HG02840 (cell line): ENCODE results near the gene MORF4L2.
A peak's percentile ranks its signal among the peaks of the same experiment; 100 is the strongest.

Source experiments
- ATAC-seq: cut with Tn5 transposase; IDR thresholded peaks from one replicate; pipeline ENCODE4 v1.9.1; 2021; ENCODE audit warnings: mild to moderate bottlenecking, moderate library complexity, moderate number of reproducible peaks; ENCODE audit not compliant: unreplicated experiment, low FRiP score

The MORF4L2 gene

DNA sequence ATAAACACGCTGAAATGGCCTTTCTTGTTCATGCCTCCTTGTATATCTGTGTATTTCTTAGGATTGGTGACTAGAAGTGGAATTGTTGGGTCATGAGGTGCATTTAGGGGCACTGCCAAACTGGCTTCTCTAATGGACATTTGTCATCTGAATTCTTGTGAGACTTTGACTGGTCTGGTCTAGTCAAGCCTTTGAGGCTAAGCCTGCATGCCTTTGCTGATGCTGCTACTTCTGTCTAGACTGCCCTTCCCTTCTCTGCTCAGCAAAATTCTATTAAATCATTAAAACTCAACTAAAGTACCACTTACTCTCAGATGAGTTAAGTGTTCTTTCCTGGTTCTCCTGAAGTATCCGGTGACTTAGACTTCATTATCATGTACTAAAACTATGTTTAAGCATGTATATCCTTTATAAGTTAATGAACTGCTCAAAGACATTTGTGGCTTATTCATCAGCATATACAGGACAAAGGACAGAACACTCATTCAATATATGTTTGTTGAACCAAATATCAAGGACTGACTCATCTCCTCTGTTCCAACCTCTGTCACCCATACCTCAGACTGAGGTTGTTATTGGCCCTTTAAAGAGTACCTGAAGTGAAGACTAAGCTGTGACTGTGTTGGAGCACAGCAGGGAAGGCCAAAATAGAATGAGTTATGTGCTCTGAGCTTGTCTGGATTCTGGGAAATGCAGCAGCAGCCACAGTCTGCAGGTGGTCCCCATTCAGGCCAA, 48.7 kb downstream of the MORF4L2 start:
- ATAC-seq: no peak

DNA sequence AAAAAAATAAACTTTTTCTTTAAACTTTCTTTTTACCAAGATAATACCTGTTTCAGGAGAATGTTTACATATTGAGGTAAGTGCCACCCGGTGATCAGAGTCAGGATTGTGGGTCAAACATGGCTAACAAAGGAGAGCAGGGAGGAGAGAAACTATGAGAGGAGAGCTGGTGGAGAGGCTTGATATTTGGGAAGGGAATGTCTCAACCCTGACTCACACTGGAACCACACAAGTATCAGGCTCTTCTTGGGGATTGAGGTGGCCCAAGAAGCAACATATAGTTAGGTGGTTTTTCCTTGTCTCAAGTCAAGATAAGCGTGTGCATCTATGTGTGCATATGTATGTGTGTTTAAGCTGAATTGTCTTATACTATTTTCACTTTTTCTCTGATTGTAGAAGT, 51.1 kb downstream of the MORF4L2 start:
- no peak for ATAC-seq

DNA sequence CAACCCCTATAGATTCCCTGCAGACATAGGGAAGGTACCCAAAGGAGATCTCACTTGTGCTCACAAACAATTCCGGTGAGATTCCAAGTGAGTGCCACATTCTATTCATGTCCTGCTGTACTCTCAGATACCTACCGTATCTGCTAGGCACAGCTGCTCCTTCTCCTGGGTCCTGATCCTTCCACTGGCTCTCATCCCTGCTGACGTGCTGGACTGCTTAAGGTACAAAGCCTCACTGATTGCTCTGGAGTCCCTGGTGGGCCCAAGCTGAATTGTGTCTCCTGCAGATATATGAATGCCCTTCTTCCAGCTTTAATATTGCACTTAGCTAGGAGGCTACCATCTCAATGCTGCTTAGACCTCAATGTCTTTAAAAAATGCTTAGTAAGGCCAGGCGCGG, 55.4 kb downstream of the MORF4L2 start:
- no peak for ATAC-seq

DNA sequence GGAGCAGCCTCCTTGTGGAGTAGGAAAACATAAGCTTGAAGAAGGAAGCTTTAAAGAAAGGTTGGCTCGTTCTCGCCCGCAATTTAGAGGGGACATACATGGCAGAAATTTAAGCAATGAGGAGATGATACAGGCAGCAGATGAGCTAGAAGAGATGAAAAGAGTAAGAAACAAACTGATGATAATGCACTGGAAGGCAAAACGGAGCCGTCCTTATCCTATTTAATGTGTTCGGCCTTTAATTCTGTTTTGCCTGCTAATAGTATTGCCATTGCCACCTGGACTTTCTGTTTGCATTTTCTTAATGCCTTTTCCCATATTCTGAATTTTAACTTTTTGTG, 56.4 kb downstream of the MORF4L2 start:
- no peak for ATAC-seq

DNA sequence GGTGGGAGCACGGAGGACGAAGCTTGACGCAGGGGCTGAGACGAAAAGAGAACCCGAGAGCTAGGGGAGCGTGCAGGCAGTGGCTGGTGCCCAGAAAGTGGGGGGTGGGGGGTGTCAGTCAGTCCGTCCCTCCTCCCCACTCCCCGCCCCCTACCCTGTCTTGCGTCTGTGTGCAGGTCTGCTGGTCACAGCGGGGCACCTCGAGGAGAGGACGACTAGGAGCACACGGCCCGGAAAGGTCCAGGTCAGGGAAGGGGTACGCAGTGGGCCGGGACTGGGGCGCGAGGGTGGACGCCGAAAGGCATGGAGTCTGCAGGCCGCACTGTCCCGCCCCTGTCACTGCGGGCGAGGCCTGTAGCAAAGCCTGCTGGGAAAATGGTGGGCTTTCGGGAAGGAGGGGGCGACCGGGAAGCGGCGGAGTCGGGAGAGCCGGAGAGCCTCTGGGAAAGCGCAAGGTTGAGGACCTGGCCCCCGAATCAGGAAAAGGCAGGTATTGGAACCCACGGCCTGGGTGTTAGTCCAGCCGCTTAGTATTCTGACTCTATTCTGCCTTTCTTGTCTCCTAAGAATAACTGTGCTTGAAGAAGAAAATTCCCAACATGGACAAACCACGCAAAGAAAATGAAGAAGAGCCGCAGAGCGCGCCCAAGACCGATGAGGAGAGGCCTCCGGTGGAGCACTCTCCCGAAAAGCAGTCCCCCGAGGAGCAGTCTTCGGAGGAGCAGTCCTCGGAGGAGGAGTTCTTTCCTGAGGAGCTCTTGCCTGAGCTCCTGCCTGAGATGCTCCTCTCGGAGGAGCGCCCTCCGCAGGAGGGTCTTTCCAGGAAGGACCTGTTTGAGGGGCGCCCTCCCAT, 57.0 kb downstream of the MORF4L2 start:
- ATAC-seq: no peak

DNA sequence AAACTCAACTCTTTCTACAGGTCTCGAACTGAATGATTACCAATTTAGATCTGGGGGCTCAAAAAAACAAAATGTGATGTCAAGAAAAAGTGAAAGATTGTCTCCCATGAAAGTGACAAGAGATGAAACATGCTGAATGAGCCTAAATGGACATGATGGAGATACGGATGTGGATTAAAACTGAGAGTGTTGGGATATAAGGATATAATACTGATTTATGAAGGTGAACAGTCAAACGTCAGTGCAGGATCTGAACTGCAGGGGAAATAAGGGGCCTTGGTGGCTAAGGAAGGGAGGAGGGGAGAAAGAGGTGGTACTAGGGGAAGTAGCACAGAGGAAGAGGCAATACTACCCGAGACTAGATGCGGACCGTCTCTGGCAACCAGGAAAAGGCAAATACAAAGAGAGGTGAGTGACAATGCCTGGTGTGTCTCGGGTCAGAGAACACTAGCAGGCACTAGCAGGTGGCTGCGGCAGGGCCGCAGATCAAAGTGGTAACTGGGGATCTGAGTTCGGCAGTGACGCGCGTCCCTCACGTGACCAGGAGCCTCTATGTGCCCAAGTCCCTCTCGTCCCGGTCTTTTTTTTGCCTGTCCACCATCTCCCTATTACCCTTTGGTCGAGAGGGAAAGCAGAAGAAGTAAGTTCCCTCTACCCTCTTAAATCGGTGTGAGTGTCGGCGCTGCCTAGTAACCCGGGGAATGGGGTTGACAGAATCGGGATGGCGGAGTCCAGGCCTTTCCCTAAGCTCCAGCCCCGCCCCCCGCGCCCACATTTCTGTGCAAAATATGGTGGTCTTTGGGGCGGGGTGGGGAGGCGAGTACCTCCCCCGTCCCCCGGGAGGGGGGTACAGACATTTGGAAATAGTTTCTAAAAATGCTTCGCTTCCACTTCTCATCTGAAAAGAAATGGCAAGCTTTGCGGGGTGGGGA, 57.8 kb downstream of the MORF4L2 start, which contains the start of gene TCEAL1:
Gene TCEAL1, plus strand, starts transcription at position 590 of the 932 bp plus-strand sequence. CDS start 942 bp downstream, outside the sequence.
- peak; percentile 52 for ATAC-seq

DNA sequence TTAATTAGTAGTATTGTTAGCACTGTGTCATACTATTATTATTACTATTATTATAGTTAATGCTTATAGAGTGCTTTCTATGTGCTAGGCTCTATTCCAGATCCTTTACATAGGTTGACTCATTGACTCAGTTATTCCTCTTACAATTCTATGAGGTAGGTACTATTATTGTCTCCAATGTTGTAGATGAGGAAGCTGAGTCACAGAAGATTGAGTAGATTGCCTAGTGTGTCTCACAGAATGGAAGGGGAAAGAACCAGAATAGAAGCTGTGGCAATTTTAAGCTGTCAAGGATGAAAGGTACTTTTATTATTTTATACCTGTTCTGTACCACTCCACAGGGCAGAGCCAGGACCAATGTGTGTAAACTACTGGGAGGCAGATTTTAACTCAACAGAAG, 59.6 kb downstream of the MORF4L2 start:
- no peak for ATAC-seq
